ENCODE data around the gene RSKR. TPM values are rescaled to one million over a fixed set of nuclear protein-coding genes. Genes with fewer than 3 reads are reported as not detected.
A peak's percentile ranks its signal among the peaks of the same experiment; 100 is the strongest.

RSKR gene
- total and polyA plus RNA-seq, 9 of the 15 experiments (the other 6 are each of a cell fraction or from before 2014, with no cell fraction given): 1.4 to 42.3 (median 16.2) TPM

- peak; percentile 58 for TF ChIP-seq IRF9 (tag; IDR thresholded peaks at IDR 0.05)
- peak; percentile 85 for TF ChIP-seq CREB3 (tag; conservative IDR thresholded peaks at IDR 0.05; ENCODE audit: low read depth)
- TF ChIP-seq ZNF76 (CRISPR knock-in tag; IDR thresholded peaks at IDR 0.05; ENCODE audit: borderline replicate concordance): peak; percentile 79; the same call in 1 of the 2 replicates
- peak; percentile 69; the same call in 1 of the 2 replicates for TF ChIP-seq MTA3 (IDR thresholded peaks at IDR 0.05; ENCODE audit: borderline replicate concordance)
- TF ChIP-seq TEAD1 (CRISPR knock-in tag; IDR thresholded peaks at IDR 0.05): no peak
- no peak for TF ChIP-seq MED1 (CRISPR knock-in tag; IDR thresholded peaks at IDR 0.05; ENCODE audit: borderline replicate concordance)
- peak in 1 of 2 experiments; percentile 61; a peak in 3 of 4 replicates for TF ChIP-seq MAZ (CRISPR knock-in tag; conservative IDR thresholded peaks at IDR 0.05 in 1 of 2, IDR thresholded peaks at IDR 0.05 in 1 of 2)
- peak; percentile 88 for TF ChIP-seq ZEB2 (IDR thresholded peaks at IDR 0.05)
- TF ChIP-seq ZNF239 (CRISPR knock-in tag; IDR thresholded peaks at IDR 0.05): peak; percentile 71; the same call in 1 of the 2 replicates
- TF ChIP-seq TAF1 (IDR thresholded peaks at IDR 0.05; ENCODE audit: control insufficient read depth, extremely low read depth, insufficient read depth, low read length, severe bottlenecking): peak; percentile 32
- TF ChIP-seq ATF3 (IDR thresholded peaks at IDR 0.05): peak; percentile 91
- TF ChIP-seq ATF3 (CRISPR knock-in tag; conservative IDR thresholded peaks at IDR 0.05): no peak
- TF ChIP-seq PTRF (tag; IDR thresholded peaks at IDR 0.05): peak; percentile 68; the same call in 1 of the 2 replicates
- TF ChIP-seq NFRKB (IDR thresholded peaks at IDR 0.05; ENCODE audit: low read depth): peak; percentile 90
- no peak for TF ChIP-seq BCLAF1 (IDR thresholded peaks at IDR 0.05; ENCODE audit: borderline replicate concordance in 1 of 2, control insufficient read depth in 1 of 2, low read depth in 2 of 2, low read length in 1 of 2)
- peak; percentile 48 for TF ChIP-seq KHSRP (IDR thresholded peaks at IDR 0.05)
- TF ChIP-seq NR4A1 (CRISPR knock-in tag; IDR thresholded peaks at IDR 0.05): no peak
- TF ChIP-seq NR4A1 (tag; IDR thresholded peaks at IDR 0.05): peak; percentile 89
- TF ChIP-seq ZNF398 (CRISPR knock-in tag; IDR thresholded peaks at IDR 0.05): peak; percentile 45; the same call in 1 of the 2 replicates
Measured at GRCh38 chr17:28646039-28646754, 32.2 kb upstream of the RSKR start (continued).

All from K562 (cell line).